MM.1S (cell line): ENCODE data around the gene WSB1.

Experiments
- EZH2 ChIP-seq: fragments of 300-600 bp; sonication (generic); optimal IDR thresholded peaks from 2 replicates; pipeline ENCODE3; 2017; ENCODE audit warnings: low read depth, mild to moderate bottlenecking, antibody characterized with exemption, low read length, mixed read lengths
- TF ChIP-seq, protein P1 (sequence below): fragments of 300-600 bp; sonication (generic); IDR thresholded peaks from 2 replicates; pipeline ENCODE4 v1.5.1; 2016; ENCODE audit warnings: antibody characterized with exemption, low read length, mixed read lengths

GRCh38 chr17:27323538-27324215, 29.8 kb downstream of the WSB1 start:
- TF ChIP-seq, protein P1, sequence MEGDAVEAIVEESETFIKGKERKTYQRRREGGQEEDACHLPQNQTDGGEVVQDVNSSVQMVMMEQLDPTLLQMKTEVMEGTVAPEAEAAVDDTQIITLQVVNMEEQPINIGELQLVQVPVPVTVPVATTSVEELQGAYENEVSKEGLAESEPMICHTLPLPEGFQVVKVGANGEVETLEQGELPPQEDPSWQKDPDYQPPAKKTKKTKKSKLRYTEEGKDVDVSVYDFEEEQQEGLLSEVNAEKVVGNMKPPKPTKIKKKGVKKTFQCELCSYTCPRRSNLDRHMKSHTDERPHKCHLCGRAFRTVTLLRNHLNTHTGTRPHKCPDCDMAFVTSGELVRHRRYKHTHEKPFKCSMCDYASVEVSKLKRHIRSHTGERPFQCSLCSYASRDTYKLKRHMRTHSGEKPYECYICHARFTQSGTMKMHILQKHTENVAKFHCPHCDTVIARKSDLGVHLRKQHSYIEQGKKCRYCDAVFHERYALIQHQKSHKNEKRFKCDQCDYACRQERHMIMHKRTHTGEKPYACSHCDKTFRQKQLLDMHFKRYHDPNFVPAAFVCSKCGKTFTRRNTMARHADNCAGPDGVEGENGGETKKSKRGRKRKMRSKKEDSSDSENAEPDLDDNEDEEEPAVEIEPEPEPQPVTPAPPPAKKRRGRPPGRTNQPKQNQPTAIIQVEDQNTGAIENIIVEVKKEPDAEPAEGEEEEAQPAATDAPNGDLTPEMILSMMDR: no peak
- no peak for TF ChIP-seq EZH2
